ENCODE measurements around the gene C6orf52.
A peak's percentile ranks its signal among the peaks of the same experiment; 100 is the strongest.
"Not testable (repeated sequence)": the region's sequence is repeated elsewhere in the genome, so short reads cannot be mapped to it uniquely, and the experiment has no call there.

Gene C6orf52

DNA sequence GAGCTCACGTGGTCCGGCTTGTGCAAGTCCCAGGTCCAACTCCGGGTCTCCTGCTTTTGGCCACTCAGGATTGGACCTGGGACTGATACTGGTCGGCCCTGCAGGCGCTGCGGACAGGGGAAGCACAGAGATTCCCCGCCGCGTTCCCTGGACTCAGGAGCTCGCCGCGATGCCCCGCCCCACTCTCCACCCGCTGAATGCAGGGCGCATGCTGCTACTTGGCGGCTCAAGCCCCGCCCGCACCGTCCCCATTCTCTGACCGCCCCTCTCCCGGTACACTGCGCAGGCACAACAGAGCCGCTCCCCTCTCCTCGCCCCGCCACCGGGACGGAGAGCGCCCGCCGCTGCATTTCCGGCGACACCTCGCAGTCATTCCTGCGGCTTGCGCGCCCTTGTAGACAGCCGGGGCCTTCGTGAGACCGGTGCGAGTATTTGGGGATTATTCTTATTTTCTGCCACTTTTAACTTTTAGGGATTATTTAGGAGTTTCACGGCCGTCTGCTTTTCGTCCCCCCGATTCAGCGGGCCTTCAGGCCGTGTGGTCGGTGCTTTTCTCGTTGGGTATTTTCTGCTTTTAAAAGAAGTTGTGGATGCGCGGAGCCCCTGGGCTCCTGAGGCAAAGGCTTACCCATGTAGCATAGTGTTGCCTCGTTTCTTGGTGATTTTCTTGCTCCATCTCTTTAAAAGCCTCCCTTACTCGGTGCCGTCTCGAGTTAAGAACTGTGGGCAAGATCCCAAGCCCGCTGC is 28.6 kb upstream of the C6orf52 start, which contains the start of gene TMEM14C:
TSS of gene TMEM14C (plus strand) at position 251 of the 747 bp plus-strand sequence. CDS start 1,544 bp downstream, outside the sequence.
- no peaks in the 10 kb centered on the region for H3K9me3 ChIP-seq (ENCODE audit: control insufficient read depth, low read depth, low read length)
- H3K9ac ChIP-seq (ENCODE audit: low read length): peak within 1 kb of the TSS; percentile 97
- H3K27me3 ChIP-seq (ENCODE audit: control insufficient read depth, insufficient read depth, low read length): no peaks in the 10 kb centered on the region
- peak within 1 kb of the TSS; percentile 98 for H3K4me3 ChIP-seq (ENCODE audit: low read length)
- H3K36me3 ChIP-seq (ENCODE audit: control insufficient read depth, low read depth, low read length): peaks cover 20% of the 10 kb centered on the region
- H3K27ac ChIP-seq (ENCODE audit: low read length): peak within 1 kb of the TSS; percentile 89
- H3K4me1 ChIP-seq (ENCODE audit: control insufficient read depth, low read depth, low read length): peaks cover 5% of the 10 kb centered on the region

DNA sequence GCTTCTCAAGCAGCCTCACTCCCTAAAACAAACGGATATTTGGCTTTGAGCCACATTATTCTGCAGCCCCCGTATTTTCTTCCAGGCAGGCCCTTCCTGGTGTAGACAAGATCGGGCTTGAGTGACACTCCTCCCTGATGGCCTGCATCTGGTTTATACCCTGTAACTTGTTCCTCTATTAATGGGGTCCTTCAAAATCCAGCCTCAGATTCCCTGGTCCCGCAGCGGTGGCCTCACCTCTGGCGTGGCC is 28.1 kb upstream of the C6orf52 start:
- Histone ChIP-seq H3K9me3 (ENCODE audit: control insufficient read depth, low read depth, low read length) (no peaks in the 10 kb centered on the region), H3K36me3 (ENCODE audit: control insufficient read depth, low read depth, low read length) (peaks cover 17% of the 10 kb centered on the region), H3K9ac (ENCODE audit: low read length) (peak overlapping the region; percentile 29), H3K4me1 (ENCODE audit: control insufficient read depth, low read depth, low read length) (peaks cover 5% of the 10 kb centered on the region), H3K27ac (ENCODE audit: low read length) (no peak overlapping the region), H3K27me3 (ENCODE audit: control insufficient read depth, insufficient read depth, low read length) (no peaks in the 10 kb centered on the region), H3K4me3 (ENCODE audit: low read length) (peak overlapping the region; percentile 98)

DNA sequence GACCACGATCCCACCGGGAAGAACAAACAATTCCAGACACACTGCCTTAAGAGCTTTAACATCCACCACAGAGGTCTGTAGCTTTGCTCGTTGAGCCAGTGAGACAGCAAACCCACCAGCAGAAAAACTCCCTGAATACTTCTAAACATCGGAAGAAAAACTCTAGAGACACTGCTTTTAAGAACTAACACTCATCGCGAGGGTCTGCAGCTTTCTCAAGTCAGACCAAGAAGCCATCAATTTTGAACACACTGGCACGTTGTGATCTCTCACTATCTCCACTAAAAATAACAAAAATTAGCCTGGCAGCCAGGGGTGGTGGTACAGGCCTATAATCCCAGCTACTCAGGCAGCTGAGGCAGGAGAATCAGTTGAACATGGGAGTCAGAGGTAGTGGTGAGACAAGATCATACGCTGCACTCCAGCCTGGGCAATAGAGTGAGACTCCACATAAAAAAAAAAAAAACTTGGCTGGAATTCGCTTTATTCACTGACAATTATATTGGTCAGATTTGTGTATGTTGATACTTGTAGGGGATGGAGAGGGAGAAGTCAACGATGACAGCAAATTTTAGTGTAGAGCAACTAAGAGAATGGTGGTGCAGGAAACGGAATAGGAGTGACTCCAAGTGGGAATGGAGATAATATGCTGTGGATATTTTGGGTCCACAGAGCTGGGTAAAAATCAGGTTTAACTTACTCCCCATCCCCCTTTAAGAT is 27.6 kb upstream of the C6orf52 start:
- Histone ChIP-seq H3K36me3 (ENCODE audit: control insufficient read depth, low read depth, low read length) (peaks cover 17% of the 10 kb centered on the region), H3K27me3 (ENCODE audit: control insufficient read depth, insufficient read depth, low read length) (no peaks in the 10 kb centered on the region), H3K9ac (ENCODE audit: low read length) (peak overlapping the region; percentile 29), H3K9me3 (ENCODE audit: control insufficient read depth, low read depth, low read length) (no peaks in the 10 kb centered on the region), H3K4me3 (ENCODE audit: low read length) (peak overlapping the region; percentile 98), H3K27ac (ENCODE audit: low read length) (no peak overlapping the region), H3K4me1 (ENCODE audit: control insufficient read depth, low read depth, low read length) (peaks cover 5% of the 10 kb centered on the region)

DNA sequence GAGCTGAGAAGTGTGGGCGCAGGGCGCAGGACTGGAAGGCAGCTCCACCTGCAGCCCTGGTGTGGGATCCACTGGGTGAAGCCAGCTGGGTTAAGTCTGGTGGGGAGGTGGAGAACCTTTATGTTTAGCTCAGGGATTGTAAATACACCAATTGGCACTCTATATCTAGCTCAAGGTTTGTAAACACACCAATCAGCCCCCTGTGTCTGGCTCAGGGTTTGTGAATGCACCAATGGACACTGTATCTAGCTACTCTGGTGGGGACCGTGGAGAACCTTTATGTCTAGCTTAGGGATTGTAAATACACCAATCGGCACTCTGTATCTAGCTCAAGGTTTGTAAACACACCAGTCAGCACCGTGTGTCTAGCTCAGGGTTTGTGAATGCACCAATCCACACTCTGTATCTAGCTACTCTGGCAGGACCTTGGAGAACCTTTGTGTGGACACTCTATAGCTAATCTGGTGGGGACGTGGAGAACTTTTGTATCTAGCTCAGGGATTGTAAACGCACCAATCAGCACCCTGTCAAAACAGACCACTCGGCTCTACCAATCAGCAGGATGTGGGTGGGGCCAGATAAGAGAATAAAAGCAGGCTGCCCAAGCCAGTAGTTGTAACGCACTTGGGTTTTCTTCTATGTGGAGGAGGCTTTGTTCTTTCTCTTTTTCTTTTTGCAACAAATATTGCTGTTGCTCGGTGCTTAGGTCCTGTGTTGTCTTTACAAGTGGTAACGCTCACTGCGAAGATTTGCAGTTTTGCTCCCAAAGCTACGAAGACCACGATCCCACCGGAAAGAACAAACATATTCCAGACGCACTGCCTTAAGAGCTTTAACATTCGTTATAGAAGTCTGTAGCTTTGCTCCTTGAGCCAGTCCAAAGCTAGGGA is 26.8 kb upstream of the C6orf52 start:
- not testable (repeated sequence) for H3K27me3 ChIP-seq (ENCODE audit: control insufficient read depth, insufficient read depth, low read length); H3K4me3 ChIP-seq (ENCODE audit: low read length); H3K27ac ChIP-seq (ENCODE audit: low read length); H3K9me3 ChIP-seq (ENCODE audit: control insufficient read depth, low read depth, low read length); H3K9ac ChIP-seq (ENCODE audit: low read length); H3K4me1 ChIP-seq (ENCODE audit: control insufficient read depth, low read depth, low read length)
- H3K36me3 ChIP-seq (ENCODE audit: control insufficient read depth, low read depth, low read length): peaks cover 16% of the 10 kb centered on the region

DNA sequence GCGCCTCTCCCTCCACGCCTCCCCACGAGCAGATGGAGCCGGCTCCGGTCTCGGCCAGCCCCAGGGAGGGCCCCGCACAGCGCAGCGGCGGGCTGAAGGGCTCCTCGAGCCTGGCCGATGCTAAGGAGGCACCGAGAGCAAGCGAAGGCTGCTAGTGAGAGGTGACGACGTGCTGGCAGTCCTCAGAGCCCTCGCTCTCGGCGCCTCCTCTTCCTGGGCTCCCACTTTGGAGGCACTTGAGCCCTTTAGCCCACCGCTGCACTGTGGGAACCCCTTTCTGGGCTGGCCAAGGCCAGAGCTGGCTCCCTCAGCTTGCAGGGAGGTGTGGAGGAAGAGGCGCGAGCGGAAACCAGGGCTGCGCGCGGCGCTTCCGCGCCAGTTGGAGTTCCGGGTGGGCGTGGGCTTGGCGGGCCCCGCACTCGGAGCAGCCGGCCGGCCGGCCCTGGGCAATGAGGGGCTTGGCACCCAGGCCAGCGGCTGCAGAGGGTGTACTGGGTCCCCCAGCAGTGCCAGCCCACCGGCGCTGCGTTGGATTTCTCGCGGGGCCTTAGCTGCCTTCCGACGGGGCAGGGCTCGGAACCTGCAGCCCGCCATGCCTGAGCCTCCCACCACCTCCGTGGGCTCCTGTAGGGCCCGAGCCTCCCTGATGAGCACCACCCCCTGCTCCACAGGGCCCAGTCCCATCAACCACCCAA is 26.0 kb upstream of the C6orf52 start:
- peaks cover 8% of the 10 kb centered on the region for H3K36me3 ChIP-seq (ENCODE audit: control insufficient read depth, low read depth, low read length)
- H3K27me3 ChIP-seq (ENCODE audit: control insufficient read depth, insufficient read depth, low read length): no peaks in the 10 kb centered on the region
- no peak overlapping the region for H3K9ac ChIP-seq (ENCODE audit: low read length)
- peaks cover 5% of the 10 kb centered on the region for H3K4me1 ChIP-seq (ENCODE audit: control insufficient read depth, low read depth, low read length)
- H3K4me3 ChIP-seq (ENCODE audit: low read length): no peak overlapping the region
- no peaks in the 10 kb centered on the region for H3K9me3 ChIP-seq (ENCODE audit: control insufficient read depth, low read depth, low read length)
- H3K27ac ChIP-seq (ENCODE audit: low read length): no peak overlapping the region

DNA sequence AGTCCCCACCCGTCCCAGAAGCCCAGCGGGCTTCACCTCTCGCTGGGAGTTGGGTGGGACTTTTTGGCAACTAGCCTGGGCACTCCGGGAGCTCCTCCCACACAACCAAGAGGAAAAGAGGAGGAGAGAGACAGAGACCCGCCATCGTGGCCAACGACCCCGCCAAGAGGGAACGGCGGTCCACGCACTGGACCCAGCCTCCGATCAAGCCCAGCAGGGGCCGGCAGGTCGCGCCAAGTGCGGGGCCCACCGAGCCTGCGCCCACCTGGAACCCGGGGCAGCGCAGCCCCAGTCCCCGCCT is 25.5 kb upstream of the C6orf52 start:
- Histone ChIP-seq H3K4me3 (ENCODE audit: low read length) (no peak overlapping the region), H3K9me3 (ENCODE audit: control insufficient read depth, low read depth, low read length) (no peaks in the 10 kb centered on the region), H3K9ac (ENCODE audit: low read length) (no peak overlapping the region), H3K36me3 (ENCODE audit: control insufficient read depth, low read depth, low read length) (peaks cover 3% of the 10 kb centered on the region), H3K4me1 (ENCODE audit: control insufficient read depth, low read depth, low read length) (peaks cover 5% of the 10 kb centered on the region), H3K27me3 (ENCODE audit: control insufficient read depth, insufficient read depth, low read length) (no peaks in the 10 kb centered on the region), H3K27ac (ENCODE audit: low read length) (no peak overlapping the region)

DNA sequence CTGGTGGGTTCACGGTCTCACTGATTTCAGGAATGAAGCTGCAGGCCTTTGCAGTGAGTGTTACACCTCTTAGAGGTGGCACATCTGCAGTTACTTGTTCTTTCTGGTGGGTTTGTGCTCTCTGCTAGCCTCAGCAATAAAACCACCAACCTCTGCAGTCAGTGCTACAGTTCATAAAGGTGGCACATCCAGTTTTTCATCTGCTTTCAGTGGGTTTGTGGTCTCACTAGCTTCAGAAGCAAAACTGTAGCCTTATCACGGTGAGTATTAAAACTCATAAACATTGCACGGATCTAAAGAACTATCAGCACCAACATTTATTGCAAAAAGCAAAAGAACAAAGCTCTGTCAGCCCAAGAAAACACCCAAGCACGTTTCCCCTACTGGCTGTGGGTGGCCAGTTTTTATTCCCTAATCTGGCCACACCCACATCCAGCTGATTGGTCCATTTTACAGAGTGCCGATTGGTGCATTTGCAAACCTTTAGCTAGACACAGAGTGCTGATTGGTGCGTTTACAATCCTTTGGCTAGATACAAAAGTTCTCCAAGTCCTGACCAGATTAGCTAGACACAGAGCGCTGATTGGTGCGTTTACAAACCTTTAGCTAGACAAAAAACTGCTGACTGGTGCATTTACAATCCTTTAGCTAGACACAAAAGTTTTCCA is 25.0 kb upstream of the C6orf52 start:
- H3K4me1 ChIP-seq (ENCODE audit: control insufficient read depth, low read depth, low read length): peaks cover 5% of the 10 kb centered on the region
- H3K4me3 ChIP-seq (ENCODE audit: low read length): no peak overlapping the region
- H3K9me3 ChIP-seq (ENCODE audit: control insufficient read depth, low read depth, low read length): no peaks in the 10 kb centered on the region
- no peaks in the 10 kb centered on the region for H3K36me3 ChIP-seq (ENCODE audit: control insufficient read depth, low read depth, low read length)
- H3K27ac ChIP-seq (ENCODE audit: low read length): no peak overlapping the region
- no peak overlapping the region for H3K9ac ChIP-seq (ENCODE audit: low read length)
- no peaks in the 10 kb centered on the region for H3K27me3 ChIP-seq (ENCODE audit: control insufficient read depth, insufficient read depth, low read length)

DNA sequence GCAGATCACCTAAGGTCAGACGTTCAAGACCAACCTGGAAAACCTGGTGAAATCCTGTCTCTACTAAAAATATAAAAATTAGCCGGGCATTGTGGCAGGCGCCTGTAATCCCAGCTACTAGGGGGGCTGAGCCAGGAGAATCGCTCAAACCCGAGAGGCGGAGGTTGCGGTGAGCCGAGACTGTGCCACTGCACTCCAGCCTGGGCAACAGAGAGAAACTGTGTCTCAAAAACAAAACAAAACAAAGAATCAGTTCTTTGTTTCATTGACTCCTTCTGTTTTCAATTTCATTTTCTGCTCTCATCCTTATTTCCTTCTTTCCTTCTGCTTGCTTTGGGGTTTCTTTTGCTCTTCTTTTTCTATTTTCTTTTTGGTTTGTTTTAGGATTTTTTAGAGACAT is 19.5 kb upstream of the C6orf52 start:
- Histone ChIP-seq H3K36me3 (ENCODE audit: control insufficient read depth, low read depth, low read length) (peaks cover 17% of the 10 kb centered on the region), H3K27ac (ENCODE audit: low read length) (no peak overlapping the region), H3K4me1 (ENCODE audit: control insufficient read depth, low read depth, low read length) (no peaks in the 10 kb centered on the region), H3K27me3 (ENCODE audit: control insufficient read depth, insufficient read depth, low read length) (no peaks in the 10 kb centered on the region), H3K9ac (ENCODE audit: low read length) (no peak overlapping the region), H3K4me3 (ENCODE audit: low read length) (no peak overlapping the region), H3K9me3 (ENCODE audit: control insufficient read depth, low read depth, low read length) (no peaks in the 10 kb centered on the region)

DNA sequence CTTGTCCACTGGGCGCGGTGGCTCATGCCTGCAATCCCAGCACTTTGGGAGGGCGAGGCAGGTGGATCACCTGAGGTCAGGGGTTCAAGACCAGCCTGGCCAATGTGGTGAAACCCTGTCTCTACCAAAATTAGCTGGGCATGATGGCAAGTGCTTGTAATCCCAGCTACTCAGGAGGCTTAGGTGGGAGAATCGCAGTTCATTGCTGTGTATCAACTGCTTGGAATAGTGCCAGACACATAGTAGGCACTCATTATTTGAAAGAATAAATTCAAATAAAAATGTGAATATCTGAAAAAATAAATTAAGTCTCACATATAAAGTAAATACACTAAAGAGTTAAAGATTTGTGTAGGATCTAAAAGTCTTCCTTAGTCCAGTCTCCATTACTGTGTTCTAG is 2.2 kb upstream of the C6orf52 start:
- H3K4me1 ChIP-seq (ENCODE audit: control insufficient read depth, low read depth, low read length): peaks cover 11% of the 10 kb centered on the region
- peaks cover 29% of the 10 kb centered on the region for H3K36me3 ChIP-seq (ENCODE audit: control insufficient read depth, low read depth, low read length)
- H3K27me3 ChIP-seq (ENCODE audit: control insufficient read depth, insufficient read depth, low read length): no peaks in the 10 kb centered on the region
- H3K27ac ChIP-seq (ENCODE audit: low read length): no peak overlapping the region
- no peak overlapping the region for H3K9ac ChIP-seq (ENCODE audit: low read length)
- H3K4me3 ChIP-seq (ENCODE audit: low read length): no peak overlapping the region
- no peaks in the 10 kb centered on the region for H3K9me3 ChIP-seq (ENCODE audit: control insufficient read depth, low read depth, low read length)

DNA sequence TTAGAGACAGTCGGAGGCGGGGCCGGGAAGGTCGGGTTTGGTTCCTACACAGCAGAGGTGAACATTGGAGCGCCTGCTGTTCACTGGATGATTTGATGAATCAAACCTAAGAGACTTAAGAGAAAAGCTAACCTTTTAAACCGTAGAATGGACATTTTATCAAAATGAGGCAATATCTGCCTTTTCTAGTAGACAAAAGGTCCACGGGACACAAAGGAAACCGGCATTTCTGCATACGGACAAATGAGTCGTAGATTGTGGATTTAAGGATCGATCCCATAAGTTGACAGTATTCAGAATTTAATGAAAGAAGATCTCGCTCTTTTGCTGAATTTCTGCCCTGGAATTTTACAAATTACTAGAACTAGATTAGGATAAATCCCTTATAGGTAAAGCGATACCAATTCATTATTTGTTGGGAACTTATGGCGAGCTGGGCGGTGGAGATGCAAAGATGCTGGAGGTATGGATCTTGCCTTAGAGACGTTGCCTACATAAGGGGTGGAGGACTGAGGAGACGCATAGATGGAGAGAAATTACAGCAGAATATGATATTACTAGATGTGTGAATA is 756 bp upstream of the C6orf52 start:
- H3K36me3 ChIP-seq (ENCODE audit: control insufficient read depth, low read depth, low read length): peaks cover 23% of the 10 kb centered on the region
- peak overlapping the region; percentile 100 for H3K4me3 ChIP-seq (ENCODE audit: low read length)
- H3K27me3 ChIP-seq (ENCODE audit: control insufficient read depth, insufficient read depth, low read length): no peaks in the 10 kb centered on the region
- peak overlapping the region; percentile 99 for H3K9ac ChIP-seq (ENCODE audit: low read length)
- peak overlapping the region; percentile 99 for H3K27ac ChIP-seq (ENCODE audit: low read length)
- peaks cover 11% of the 10 kb centered on the region for H3K4me1 ChIP-seq (ENCODE audit: control insufficient read depth, low read depth, low read length)
- H3K9me3 ChIP-seq (ENCODE audit: control insufficient read depth, low read depth, low read length): no peaks in the 10 kb centered on the region
